NT2/D1 (cell line): ENCODE data around the gene APP.

Experiments
- SUZ12 ChIP-seq: IDR thresholded peaks from 2 replicates; pipeline ENCODE4 v1.6.1; 2011; ENCODE audit not compliant: insufficient read length, insufficient read depth; ENCODE audit errors: extremely low read depth
- YY1 ChIP-seq: IDR thresholded peaks from 2 replicates; pipeline ENCODE4 v1.6.1; 2011; ENCODE audit not compliant: insufficient read length, insufficient read depth
- ZNF274 ChIP-seq: IDR thresholded peaks from 2 replicates; pipeline ENCODE4 v1.6.1; 2011; ENCODE audit warnings: mild to moderate bottlenecking, low read depth, low read length

DNA sequence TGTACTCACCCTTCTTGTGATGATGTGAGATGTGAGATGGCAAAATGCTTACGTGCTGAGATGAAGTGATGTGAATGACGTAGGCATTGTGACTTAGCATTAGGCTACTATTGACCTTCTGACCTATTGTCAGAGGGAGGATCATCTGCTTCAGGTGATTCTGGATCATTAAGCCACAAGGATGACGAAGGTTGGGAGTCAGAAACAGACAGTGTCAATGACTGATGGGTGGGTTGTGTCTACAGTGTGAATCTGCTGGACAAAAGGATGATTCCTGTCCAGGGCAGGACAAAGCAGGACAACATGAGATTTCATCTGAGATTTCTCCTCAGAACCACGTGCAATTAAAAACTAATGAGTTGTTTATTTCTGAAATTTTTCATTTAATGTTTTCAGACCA, 306.8 kb downstream of the APP start:
- TF ChIP-seq YY1 = no peak
- no peak for TF ChIP-seq SUZ12
- no peak for TF ChIP-seq ZNF274
